Measurements from ENCODE around the gene DLGAP1. TPM values are rescaled to one million over a fixed set of nuclear protein-coding genes. Genes with fewer than 3 reads are reported as not detected.

DLGAP1 gene
- total and polyA plus RNA-seq, 2 of the 8 experiments (the other 6 are each of a cell fraction or from before 2014, with no cell fraction given) = 11.8 to 16.9 TPM

DNA sequence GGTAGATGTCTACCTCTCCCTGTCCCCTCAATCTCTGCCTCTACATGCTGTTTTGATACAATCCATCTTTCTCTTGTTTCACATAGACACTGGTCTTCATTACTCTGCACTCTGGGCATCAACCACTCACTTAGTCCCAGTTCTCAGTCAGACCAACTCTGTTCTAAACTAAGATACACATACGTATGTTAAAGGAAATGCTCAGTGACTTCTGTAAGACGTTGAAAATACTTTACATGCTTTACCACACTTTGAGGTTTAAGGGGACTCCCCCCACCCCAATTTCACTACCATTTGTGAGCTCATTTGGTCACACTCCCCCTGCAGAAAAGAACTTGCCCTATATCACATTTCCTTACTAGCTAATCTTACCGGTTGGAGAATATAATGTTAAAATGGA is 507.7 kb downstream of the DLGAP1 start:
- H4K5ac ChIP-seq (ENCODE audit: insufficient read length, low read depth, low read length) = no peak overlapping the region
- 87% methylated on average over 3 of the region's 3 CpGs; no CpG with 5 or more reads in 1 of the 2 experiments for WGBS, 2 experiments (ENCODE audit: extremely low coverage in 1 of 2, insufficient coverage in 1 of 2, insufficient read length in 1 of 2, insufficient replicate concordance in 2 of 2, low coverage in 1 of 2, low lambda C conversion rate in 2 of 2, missing lambda C conversion rate in 1 of 2)
- no peak for TF ChIP-seq BRCA1 (IDR thresholded peaks at IDR 0.05; ENCODE audit: low read depth, low read length)
- no peak for TF ChIP-seq BACH1 (IDR thresholded peaks at IDR 0.05; ENCODE audit: low read length)
- no peak for TF ChIP-seq HDAC2 (IDR thresholded peaks at IDR 0.05; ENCODE audit: borderline replicate concordance in 1 of 2, low read depth in 2 of 2, low read length in 2 of 2)
- no peak for TF ChIP-seq TCF12 (IDR thresholded peaks at IDR 0.05; ENCODE audit: low read depth, low read length)
- TF ChIP-seq, protein P1, sequence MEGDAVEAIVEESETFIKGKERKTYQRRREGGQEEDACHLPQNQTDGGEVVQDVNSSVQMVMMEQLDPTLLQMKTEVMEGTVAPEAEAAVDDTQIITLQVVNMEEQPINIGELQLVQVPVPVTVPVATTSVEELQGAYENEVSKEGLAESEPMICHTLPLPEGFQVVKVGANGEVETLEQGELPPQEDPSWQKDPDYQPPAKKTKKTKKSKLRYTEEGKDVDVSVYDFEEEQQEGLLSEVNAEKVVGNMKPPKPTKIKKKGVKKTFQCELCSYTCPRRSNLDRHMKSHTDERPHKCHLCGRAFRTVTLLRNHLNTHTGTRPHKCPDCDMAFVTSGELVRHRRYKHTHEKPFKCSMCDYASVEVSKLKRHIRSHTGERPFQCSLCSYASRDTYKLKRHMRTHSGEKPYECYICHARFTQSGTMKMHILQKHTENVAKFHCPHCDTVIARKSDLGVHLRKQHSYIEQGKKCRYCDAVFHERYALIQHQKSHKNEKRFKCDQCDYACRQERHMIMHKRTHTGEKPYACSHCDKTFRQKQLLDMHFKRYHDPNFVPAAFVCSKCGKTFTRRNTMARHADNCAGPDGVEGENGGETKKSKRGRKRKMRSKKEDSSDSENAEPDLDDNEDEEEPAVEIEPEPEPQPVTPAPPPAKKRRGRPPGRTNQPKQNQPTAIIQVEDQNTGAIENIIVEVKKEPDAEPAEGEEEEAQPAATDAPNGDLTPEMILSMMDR (IDR thresholded peaks at IDR 0.05; ENCODE audit: control extremely low read depth in 1 of 3, insufficient read depth in 1 of 3, low read depth in 1 of 3, low read length in 3 of 3) = no peak
- TF ChIP-seq TAF7 (optimal IDR thresholded peaks at IDR 0.05; ENCODE audit: borderline replicate concordance, low read depth, low read length) = no peak
- no peak for TF ChIP-seq NANOG (IDR thresholded peaks at IDR 0.05; ENCODE audit: insufficient read depth, low read depth, low read length, poor library complexity, severe bottlenecking)
- TF ChIP-seq SUZ12 (IDR thresholded peaks at IDR 0.05; ENCODE audit: low read length) = no peak
- no peak for TF ChIP-seq YY1 (IDR thresholded peaks at IDR 0.05; ENCODE audit: low read depth, low read length)
- no peak for TF ChIP-seq CEBPB (IDR thresholded peaks at IDR 0.05; ENCODE audit: low read depth, low read length)
- TF ChIP-seq SIX5 (IDR thresholded peaks at IDR 0.05; ENCODE audit: low read depth, low read length) = no peak
- TF ChIP-seq CBX8 (IDR thresholded peaks at IDR 0.05; ENCODE audit: borderline replicate concordance, low read depth, low read length) = no peak

More for the DNA sequence above, 507.7 kb downstream of the DLGAP1 start:
- DNase-seq (ENCODE audit: low read depth in 1 of 2, low spot score in 2 of 2) (no peak), FAIRE-seq (no peak)
- no peaks in the 10 kb centered on the region; a peak in 1 of 8 replicates for H3K36me3 ChIP-seq (ENCODE audit: control insufficient read depth in 2 of 4, insufficient read depth in 4 of 4, low read length in 3 of 4)
- no peaks in the 10 kb centered on the region for H3K27me3 ChIP-seq (replicated peaks in 1 of 4; ENCODE audit: control insufficient read depth in 3 of 4, extremely low read depth in 1 of 4, insufficient read depth in 3 of 4, low read length in 3 of 4)
- H2BK120ac ChIP-seq (replicated peaks; ENCODE audit: low read depth, low read length) = no peak overlapping the region
- no peak overlapping the region for H3K56ac ChIP-seq (replicated peaks; ENCODE audit: insufficient read length, low read depth, low read length)
- H3K23ac ChIP-seq (ENCODE audit: insufficient read length) = no peak overlapping the region
- H3K18ac ChIP-seq (ENCODE audit: extremely low read depth, low read length) = no peak overlapping the region
- no peak overlapping the region for H2BK12ac ChIP-seq (ENCODE audit: low read depth, low read length)
- no peak overlapping the region for H2BK15ac ChIP-seq (ENCODE audit: low read length)
- no peaks in the 10 kb centered on the region for H3K79me2 ChIP-seq (ENCODE audit: control insufficient read depth in 1 of 2, insufficient read depth in 2 of 2, low read length in 2 of 2)
- H2AK5ac ChIP-seq (ENCODE audit: low read depth, low read length) = no peak overlapping the region
- no peak overlapping the region for H2BK20ac ChIP-seq (ENCODE audit: low read length)
- no peak overlapping the region for H3K4me3 ChIP-seq (ENCODE audit: extremely low read depth in 1 of 4, insufficient read depth in 2 of 4, low read depth in 3 of 4, low read length in 4 of 4)
- no peaks in the 10 kb centered on the region; the same call in 1 of the 2 replicates for H3K79me1 ChIP-seq (ENCODE audit: low read depth, low read length)
- ChIA-PET POLR2A (ENCODE audit: partially characterized antibody) (no interaction called here), CTCF (ENCODE audit: partially characterized antibody) (interaction anchor here (1.0 to 1.4 kb wide), 3 partner anchors 11 to 24 kb away, joined by 3 to 5 read pairs (median 4); no protein-coding TSS in a partner anchor)
- no peak overlapping the region for H3K4ac ChIP-seq (replicated peaks; ENCODE audit: insufficient read length, low read depth, low read length)
- H3K23me2 ChIP-seq (ENCODE audit: low read depth, low read length) = no peaks in the 10 kb centered on the region
- peaks cover 0 to 2% (median under 1%) of the 10 kb centered on the region in 4 experiments; a peak in 1 of 7 replicates for H3K4me1 ChIP-seq (replicated peaks in 1 of 4; ENCODE audit: control insufficient read depth in 3 of 4, insufficient read depth in 4 of 4, low read length in 3 of 4)
- no peak overlapping the region for H3K4me2 ChIP-seq (ENCODE audit: insufficient read depth in 1 of 2, low read depth in 2 of 2, low read length in 2 of 2)
- H3K14ac ChIP-seq (ENCODE audit: insufficient read length) = no peak overlapping the region
- no peak overlapping the region for H3K27ac ChIP-seq (ENCODE audit: low read depth, low read length)
- H4K91ac ChIP-seq (replicated peaks; ENCODE audit: insufficient read length, low read length) = no peak overlapping the region
- no peaks in the 10 kb centered on the region for H4K20me1 ChIP-seq (replicated peaks in 1 of 2; ENCODE audit: control insufficient read depth in 1 of 2, insufficient read depth in 2 of 2, low read length in 2 of 2)
- H4K8ac ChIP-seq (ENCODE audit: extremely low read depth, insufficient read depth, low read length) = no peak overlapping the region
- H3K9ac ChIP-seq (replicated peaks in 1 of 4; ENCODE audit: extremely low read depth in 1 of 4, low read depth in 3 of 4, low read length in 3 of 4) = no peak overlapping the region
- no peak overlapping the region for H2BK5ac ChIP-seq (ENCODE audit: low read depth, low read length)
- no peak overlapping the region for H2AFZ ChIP-seq (ENCODE audit: low read length)
- H3K9me3 ChIP-seq (ENCODE audit: insufficient read depth in 2 of 2, low read depth in 1 of 2, low read length in 1 of 2) = no peaks in the 10 kb centered on the region
